Calu3 (cell line): ENCODE measurements around the gene DLEC1. TPM values are rescaled to one million over a fixed set of nuclear protein-coding genes. Genes with fewer than 3 reads are reported as not detected.

Experiments
- Bru-seq: library from RNA; stranded (reverse); fragments of 400-500 nt; gene quantifications from one replicate; lab custom pipeline; 2021; lab: Mats Ljungman, UMichigan
- BruChase-seq, 2 experiments: library from RNA; stranded (reverse); fragments of 400-500 nt; gene quantifications; one replicate each; lab custom pipeline; 2021; lab: Mats Ljungman, UMichigan
- BruUV-seq: library from RNA; stranded (reverse); fragments of 400-500 nt; replicated peaks from 2 replicates; lab custom pipeline; 2021; lab: Mats Ljungman, UMichigan
- CTCF ChIA-PET: fragments of 300-600 bp; sonication (Branson Sonifier 250); formaldehyde crosslinking; loops from one replicate; lab custom pipeline; 2022; ENCODE audit warnings: antibody characterized with exemption; lab: Charles Lee
- DNase-seq: peaks from one replicate; pipeline ENCODE4 v3.0.0; 2022
- H3K27ac Mint-ChIP-seq: one replicate; pipeline ENCODE4 v1.8.0; 2022; ENCODE audit warnings: mixed read lengths; ENCODE audit not compliant: unreplicated experiment
- H3K27me3 Mint-ChIP-seq: one replicate; pipeline ENCODE4 v1.8.0; 2022; ENCODE audit warnings: mixed read lengths; ENCODE audit not compliant: unreplicated experiment
- H3K36me3 Mint-ChIP-seq: one replicate; pipeline ENCODE4 v1.8.0; 2022; ENCODE audit warnings: mild to moderate bottlenecking, moderate library complexity, mixed read lengths; ENCODE audit not compliant: insufficient read depth, unreplicated experiment
- H3K4me1 Mint-ChIP-seq: one replicate; pipeline ENCODE4 v1.8.0; 2022; ENCODE audit warnings: mild to moderate bottlenecking, low read depth, mixed read lengths; ENCODE audit not compliant: unreplicated experiment
- H3K4me3 Mint-ChIP-seq: one replicate; pipeline ENCODE4 v1.8.0; 2022; ENCODE audit warnings: mild to moderate bottlenecking, low read depth, moderate library complexity, mixed read lengths; ENCODE audit not compliant: unreplicated experiment
- H3K9me3 Mint-ChIP-seq: one replicate; pipeline ENCODE4 v1.8.0; 2022; ENCODE audit warnings: low read depth, mixed read lengths; ENCODE audit not compliant: unreplicated experiment
- CTCF ChIP-seq: fragments of 200-600 bp; IDR thresholded peaks from one replicate; pipeline ENCODE4 v1.8.0; 2022; ENCODE audit warnings: antibody characterized with exemption; ENCODE audit not compliant: unreplicated experiment
- intact Hi-C: fragments of 100-400 bp; cut with micrococcal nuclease; formaldehyde crosslinking; loops from one replicate; pipeline ENCODE4 v1.10.0; 2022; ENCODE audit not compliant: unreplicated experiment
- long read RNA-seq: library from polyadenylated mRNA; stranded (forward); transcript quantifications from one replicate; pipeline ENCODE4 v2.0.0, GENCODE V29; 2022
- total RNA-seq: library from RNA; stranded (reverse); gene quantifications from 2 replicates; pipeline ENCODE4 v1.2.3, GENCODE V29; 2022

The DLEC1 gene
- 0.28 and 0.78 TPM in 2 replicates for total RNA-seq
- percentile 14 among the genes with signal in this experiment for Bru-seq, nascent RNA
- percentile 15 among the genes with signal in this experiment for BruChase-seq, experiment 1, labeled RNA remaining after a 6-hour chase
- BruChase-seq, experiment 2, labeled RNA remaining after a 2-hour chase, result percentile 11 among the genes with signal in this experiment
- long read RNA-seq, partial matches to known transcripts, result 0 of 3 reads
- long read RNA-seq, other reads (novel, unspliced or antisense), result 3 of 3 reads

- DNase-seq, result peak; percentile 77
- intact Hi-C loops, result no loop called here
- Mint-ChIP-seq H3K4me1 (peaks cover 17% of the 10 kb centered on the region), H3K4me3 (peak within 1 kb of the TSS; percentile 80), H3K27me3 (no peaks in the 10 kb centered on the region), H3K36me3 (peaks cover 8% of the 10 kb centered on the region), H3K27ac (peak within 1 kb of the TSS; percentile 15), H3K9me3 (no peaks in the 10 kb centered on the region)
- no peak for TF ChIP-seq CTCF
- CTCF ChIA-PET, result interaction anchor here (0.6 to 1.0 kb wide), 3 partner anchors 9 to 76 kb away, joined by 3 to 4 read pairs (median 3); no protein-coding TSS in a partner anchor
- no TSS peak for BruUV-seq
These were observed at the start of gene DLEC1 for GRCh38 chr3:38039101-38039898. Gene DLEC1 (plus strand): TSS chr3:38039208. CDS start chr3:38039226, 18 bp downstream.

GRCh38 chr3:37989821-37990480, 49.1 kb upstream of the DLEC1 start:
- Mint-ChIP-seq H3K4me1 (peaks cover 69% of the 10 kb centered on the region), H3K27me3 (no peaks in the 10 kb centered on the region), H3K9me3 (no peaks in the 10 kb centered on the region), H3K4me3 (peak overlapping the region; percentile 87), H3K36me3 (peaks cover 53% of the 10 kb centered on the region), H3K27ac (peak overlapping the region; percentile 85)
- intact Hi-C loops, result no loop called here
- peak; percentile 14 for TF ChIP-seq CTCF
- BruUV-seq, result TSS peak; percentile 7
- CTCF ChIA-PET, result interaction anchor here (1.0 to 1.8 kb wide), 5 partner anchors 14 to 506 kb away, joined by 3 to 12 read pairs (median 3); partner anchors contain the start of gene EXOG
- DNase-seq, result no peak

- no peaks in the 10 kb centered on the region for H3K9me3 Mint-ChIP-seq
- DNase-seq, result peak; percentile 91
- intact Hi-C loops, result no loop called here
- peak within 1 kb of the TSS; percentile 87 for H3K4me3 Mint-ChIP-seq
- H3K36me3 Mint-ChIP-seq, result peaks cover 59% of the 10 kb centered on the region
- H3K4me1 Mint-ChIP-seq, result peaks cover 68% of the 10 kb centered on the region
- no peaks in the 10 kb centered on the region for H3K27me3 Mint-ChIP-seq
- no TSS peak for BruUV-seq
- H3K27ac Mint-ChIP-seq, result peak within 1 kb of the TSS; percentile 85
- peak; percentile 13 for TF ChIP-seq CTCF
- CTCF ChIA-PET, result interaction anchor here (0.5 to 1.8 kb wide), 6 partner anchors 11 to 506 kb away, joined by 3 to 12 read pairs (median 3); partner anchors contain the start of gene EXOG
These were observed 48.5 kb upstream of the DLEC1 start, which contains the start of gene VILL for GRCh38 chr3:37990527-37990926. Gene VILL (plus strand): TSS chr3:37990786. CDS start chr3:37993673, 2,887 bp downstream.

- H3K4me1 Mint-ChIP-seq, result peaks cover 72% of the 10 kb centered on the region
- DNase-seq, result no peak
- BruUV-seq, result no TSS peak
- intact Hi-C loops, result no loop called here
- H3K4me3 Mint-ChIP-seq, result peak overlapping the region; percentile 87
- no peaks in the 10 kb centered on the region for H3K9me3 Mint-ChIP-seq
- CTCF ChIA-PET, result interaction anchor here (0.5 to 1.8 kb wide), 6 partner anchors 10 to 505 kb away, joined by 3 to 12 read pairs (median 3); partner anchors contain the start of gene EXOG
- peak overlapping the region; percentile 85 for H3K27ac Mint-ChIP-seq
- peaks cover 59% of the 10 kb centered on the region for H3K36me3 Mint-ChIP-seq
- no peak for TF ChIP-seq CTCF
- H3K27me3 Mint-ChIP-seq, result no peaks in the 10 kb centered on the region
These were observed 47.9 kb upstream of the DLEC1 start for GRCh38 chr3:37991109-37991508.
